T-helper 2 cell (primary cell): Measurements from ENCODE around the gene KRTAP5-5.
"Not testable (repeated sequence)": the region's sequence is repeated elsewhere in the genome, so short reads cannot be mapped to it uniquely, and the experiment has no call there.

Experiments
- DNase-seq, 5 experiments: peaks; one replicate each; pipeline versions ENCODE4 v3.0.0 to v3.0.0-alpha.2; 2012 to 2022
- total RNA-seq, 2 donors: gene quantifications; one replicate each; lab custom pipeline; 2026; lab: John Stamatoyannopoulos, UW

Gene KRTAP5-5
- 0 reads per million in 2 donors for total RNA-seq

GRCh38 chr11:1629326-1630185 lies at the start of gene KRTAP5-5:
Gene KRTAP5-5, plus strand, starts transcription at chr11:1629775. Its CDS starts 66 bp downstream, at chr11:1629841.
- no peak for DNase-seq

GRCh38 chr11:1581976-1582375 lies 47.6 kb upstream of the KRTAP5-5 start:
- no peak for DNase-seq

- DNase-seq, result not testable (repeated sequence)
Observed at GRCh38 chr11:1582909-1583308, 46.7 kb upstream of the KRTAP5-5 start.

- not testable (repeated sequence) for DNase-seq
Observed at GRCh38 chr11:1584661-1585370, 44.8 kb upstream of the KRTAP5-5 start, which contains the start of gene KRTAP5-1. Gene KRTAP5-1, minus strand, starts transcription at chr11:1585283. Its CDS starts 34 bp downstream, at chr11:1585249.

- DNase-seq, result no peak
Observed at GRCh38 chr11:1586699-1587098, 42.9 kb upstream of the KRTAP5-5 start.

GRCh38 chr11:1589191-1589963 lies 40.2 kb upstream of the KRTAP5-5 start:
- DNase-seq, result peak in 2 of 5 experiments; percentile 57 to 81

GRCh38 chr11:1589996-1590395 lies 39.6 kb upstream of the KRTAP5-5 start:
- DNase-seq, result no peak

- DNase-seq, result no peak
Observed at GRCh38 chr11:1592628-1593027, 36.9 kb upstream of the KRTAP5-5 start.

- DNase-seq, result not testable (repeated sequence)
Observed at GRCh38 chr11:1595994-1596575, 33.5 kb upstream of the KRTAP5-5 start.

- DNase-seq, result not testable (repeated sequence)
Observed at GRCh38 chr11:1596576-1597121, 32.9 kb upstream of the KRTAP5-5 start.

GRCh38 chr11:1597331-1597993 lies 32.1 kb upstream of the KRTAP5-5 start:
- DNase-seq, result no peak

- no peak for DNase-seq
Observed at GRCh38 chr11:1597994-1598380, 31.6 kb upstream of the KRTAP5-5 start, which contains the start of gene KRTAP5-2. Gene KRTAP5-2, minus strand, starts transcription at chr11:1598294. Its CDS starts 44 bp downstream, at chr11:1598250.

- DNase-seq, result not testable (repeated sequence)
Observed at GRCh38 chr11:1598406-1598805, 31.2 kb upstream of the KRTAP5-5 start.

GRCh38 chr11:1598816-1599215 lies 30.8 kb upstream of the KRTAP5-5 start:
- DNase-seq, result peak in 2 of 5 experiments; percentile 29 to 71

- no peak for DNase-seq
Observed at GRCh38 chr11:1600626-1601025, 28.9 kb upstream of the KRTAP5-5 start.

GRCh38 chr11:1601663-1602062 lies 27.9 kb upstream of the KRTAP5-5 start:
- DNase-seq, result not testable (repeated sequence)

GRCh38 chr11:1603629-1604028 lies 25.9 kb upstream of the KRTAP5-5 start:
- no peak for DNase-seq

GRCh38 chr11:1604181-1604580 lies 25.4 kb upstream of the KRTAP5-5 start:
- no peak for DNase-seq

- no peak for DNase-seq
Observed at GRCh38 chr11:1604711-1605110, 24.9 kb upstream of the KRTAP5-5 start.

GRCh38 chr11:1605923-1606322 lies 23.7 kb upstream of the KRTAP5-5 start:
- DNase-seq, result peak in 2 of 5 experiments; percentile 9 to 86

- DNase-seq, result not testable (repeated sequence)
Observed at GRCh38 chr11:1607156-1607845, 22.3 kb upstream of the KRTAP5-5 start.
